Measurements from ENCODE around the gene PDE4D.

- TF ChIP-seq POLR2A (IDR thresholded peaks at IDR 0.05), result no peak
- no peak for TF ChIP-seq CTCF (IDR thresholded peaks at IDR 0.05)
Measured at GRCh38 chr5:59245198-59245597, 648.3 kb downstream of the PDE4D start.
